ENCODE measurements around the gene LIPI. TPM values are rescaled to one million over a fixed set of nuclear protein-coding genes. Genes with fewer than 3 reads are reported as not detected.

The LIPI gene
- polyA plus RNA-seq, 1 of the 3 experiments (the other 2 are of a cell fraction), result not detected

DNA sequence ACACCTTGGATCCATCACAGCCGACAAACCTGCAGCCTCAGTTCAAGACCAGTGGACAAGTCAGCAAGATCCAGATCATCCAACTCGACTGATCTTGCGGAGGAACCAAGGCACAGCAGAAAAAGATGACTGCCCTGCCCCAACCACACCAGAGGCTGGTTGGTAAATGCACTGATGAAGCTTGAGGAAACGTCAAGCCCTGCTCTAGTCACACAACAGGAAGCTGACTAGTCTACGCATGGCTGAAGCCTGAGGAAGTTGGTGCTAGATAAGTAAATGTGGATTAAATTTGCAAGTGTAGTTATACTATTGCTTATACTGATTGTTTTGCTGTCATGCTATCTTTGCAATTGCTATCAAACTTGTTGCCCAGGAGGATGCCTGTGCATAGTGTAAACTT is 89.0 kb downstream of the LIPI start:
- H3K9ac ChIP-seq, result no peak overlapping the region
- H3K4me2 ChIP-seq, result no peak overlapping the region
- CTCF ChIA-PET, result interaction anchor here (1.4 kb wide), 1 partner anchor 10 kb away, joined by 4 read pairs; no protein-coding TSS in a partner anchor
- H3K4me3 ChIP-seq (ENCODE audit: low read depth in 2 of 2, low read length in 1 of 2), result no peak overlapping the region
- no peaks in the 10 kb centered on the region for H3K9me2 ChIP-seq
- no peaks in the 10 kb centered on the region for H3K79me2 ChIP-seq (ENCODE audit: insufficient read depth)
- no peaks in the 10 kb centered on the region for H4K20me1 ChIP-seq (ENCODE audit: insufficient read depth)
- H3K4me1 ChIP-seq (ENCODE audit: control insufficient read depth in 1 of 2, insufficient read depth in 2 of 2, low read depth in 1 of 2, low read length in 1 of 2), result no peaks in the 10 kb centered on the region
- H3K36me3 ChIP-seq (replicated peaks in 1 of 2; ENCODE audit: control insufficient read depth in 1 of 2, insufficient read depth in 2 of 2, low read length in 1 of 2), result no peaks in the 10 kb centered on the region
- TF ChIP-seq, protein P1, sequence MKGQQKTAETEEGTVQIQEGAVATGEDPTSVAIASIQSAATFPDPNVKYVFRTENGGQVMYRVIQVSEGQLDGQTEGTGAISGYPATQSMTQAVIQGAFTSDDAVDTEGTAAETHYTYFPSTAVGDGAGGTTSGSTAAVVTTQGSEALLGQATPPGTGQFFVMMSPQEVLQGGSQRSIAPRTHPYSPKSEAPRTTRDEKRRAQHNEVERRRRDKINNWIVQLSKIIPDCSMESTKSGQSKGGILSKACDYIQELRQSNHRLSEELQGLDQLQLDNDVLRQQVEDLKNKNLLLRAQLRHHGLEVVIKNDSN (IDR thresholded peaks at IDR 0.05; ENCODE audit: borderline replicate concordance, low read depth), result no peak
- TF ChIP-seq FOSL2 (IDR thresholded peaks at IDR 0.05; ENCODE audit: borderline replicate concordance, low read depth) (no peak), MXI1 (IDR thresholded peaks at IDR 0.05; ENCODE audit: low read depth, low read length) (no peak), MEF2A (IDR thresholded peaks at IDR 0.05; ENCODE audit: borderline replicate concordance, low read depth) (no peak), POLR2AphosphoS5 (IDR thresholded peaks at IDR 0.05; ENCODE audit: low read depth, low read length) (no peak), EZH2phosphoT487 (IDR thresholded peaks at IDR 0.05; ENCODE audit: borderline replicate concordance, low read depth) (no peak), YY1 (IDR thresholded peaks at IDR 0.05; ENCODE audit: low read depth) (no peak), FOXJ3 (CRISPR knock-in tag; IDR thresholded peaks at IDR 0.05) (no peak), RFX5 (IDR thresholded peaks at IDR 0.05; ENCODE audit: low read length) (no peak), EP300 (IDR thresholded peaks at IDR 0.05; ENCODE audit: borderline replicate concordance in 1 of 2, low read depth in 1 of 2, low read length in 1 of 2) (no peak)
- TF ChIP-seq, protein P2, sequence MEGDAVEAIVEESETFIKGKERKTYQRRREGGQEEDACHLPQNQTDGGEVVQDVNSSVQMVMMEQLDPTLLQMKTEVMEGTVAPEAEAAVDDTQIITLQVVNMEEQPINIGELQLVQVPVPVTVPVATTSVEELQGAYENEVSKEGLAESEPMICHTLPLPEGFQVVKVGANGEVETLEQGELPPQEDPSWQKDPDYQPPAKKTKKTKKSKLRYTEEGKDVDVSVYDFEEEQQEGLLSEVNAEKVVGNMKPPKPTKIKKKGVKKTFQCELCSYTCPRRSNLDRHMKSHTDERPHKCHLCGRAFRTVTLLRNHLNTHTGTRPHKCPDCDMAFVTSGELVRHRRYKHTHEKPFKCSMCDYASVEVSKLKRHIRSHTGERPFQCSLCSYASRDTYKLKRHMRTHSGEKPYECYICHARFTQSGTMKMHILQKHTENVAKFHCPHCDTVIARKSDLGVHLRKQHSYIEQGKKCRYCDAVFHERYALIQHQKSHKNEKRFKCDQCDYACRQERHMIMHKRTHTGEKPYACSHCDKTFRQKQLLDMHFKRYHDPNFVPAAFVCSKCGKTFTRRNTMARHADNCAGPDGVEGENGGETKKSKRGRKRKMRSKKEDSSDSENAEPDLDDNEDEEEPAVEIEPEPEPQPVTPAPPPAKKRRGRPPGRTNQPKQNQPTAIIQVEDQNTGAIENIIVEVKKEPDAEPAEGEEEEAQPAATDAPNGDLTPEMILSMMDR (IDR thresholded peaks at IDR 0.05), result no peak
- TF ChIP-seq, protein P3, sequence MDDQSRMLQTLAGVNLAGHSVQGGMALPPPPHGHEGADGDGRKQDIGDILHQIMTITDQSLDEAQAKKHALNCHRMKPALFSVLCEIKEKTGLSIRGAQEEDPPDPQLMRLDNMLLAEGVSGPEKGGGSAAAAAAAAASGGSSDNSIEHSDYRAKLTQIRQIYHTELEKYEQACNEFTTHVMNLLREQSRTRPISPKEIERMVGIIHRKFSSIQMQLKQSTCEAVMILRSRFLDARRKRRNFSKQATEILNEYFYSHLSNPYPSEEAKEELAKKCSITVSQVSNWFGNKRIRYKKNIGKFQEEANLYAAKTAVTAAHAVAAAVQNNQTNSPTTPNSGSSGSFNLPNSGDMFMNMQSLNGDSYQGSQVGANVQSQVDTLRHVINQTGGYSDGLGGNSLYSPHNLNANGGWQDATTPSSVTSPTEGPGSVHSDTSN (IDR thresholded peaks at IDR 0.05), result no peak
- H3F3A ChIP-seq (replicated peaks; ENCODE audit: insufficient read depth), result no peaks in the 10 kb centered on the region
- 65% methylated on average over 5 of the region's 5 CpGs for WGBS (ENCODE audit: low lambda C conversion rate)
- H3K27me3 ChIP-seq (ENCODE audit: insufficient read depth), result no peaks in the 10 kb centered on the region
- H2AFZ ChIP-seq (ENCODE audit: low read depth), result no peak overlapping the region
- POLR2A ChIA-PET, result no interaction called here
- H3K9me3 ChIP-seq, result no peaks in the 10 kb centered on the region
- H3K27ac ChIP-seq (ENCODE audit: low read depth in 2 of 2, low read length in 1 of 2), result no peak overlapping the region
- DNase-seq, result no peak

DNA sequence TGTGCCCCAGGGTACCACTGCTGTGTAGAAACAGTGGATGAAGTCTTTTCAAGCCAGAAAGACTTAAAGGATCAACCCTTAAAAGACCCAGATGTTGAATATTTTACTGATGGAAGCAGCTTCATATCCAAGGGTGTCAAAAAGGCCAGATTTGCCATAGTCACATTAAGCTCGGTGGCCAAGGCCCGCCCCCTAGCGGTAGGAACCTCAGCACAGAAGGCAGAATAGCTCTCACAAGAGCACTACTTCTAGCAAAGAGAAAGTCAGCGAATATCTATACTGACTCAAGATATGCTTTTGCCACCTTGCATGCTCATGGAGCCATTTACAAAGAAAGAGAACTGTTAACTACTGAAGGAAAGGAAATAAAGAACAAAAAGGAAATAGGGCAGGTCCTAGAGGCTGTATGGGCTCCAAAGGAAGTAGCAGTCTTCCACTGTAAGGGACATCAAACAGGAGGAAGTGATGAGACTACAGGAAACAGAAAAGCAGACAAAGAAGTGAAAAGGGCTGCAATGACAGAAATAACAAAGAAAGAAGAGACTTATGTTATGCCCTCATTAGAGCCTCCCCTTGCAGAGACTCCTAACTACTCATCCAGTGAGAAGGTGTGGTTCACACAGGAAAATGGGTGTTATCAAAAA is 90.5 kb downstream of the LIPI start:
- Histone ChIP-seq H2AFZ (ENCODE audit: low read depth) (no peak overlapping the region), H3K9me3 (no peaks in the 10 kb centered on the region), H3K27me3 (ENCODE audit: insufficient read depth) (no peaks in the 10 kb centered on the region; the same call in 1 of the 2 replicates), H3K4me1 (ENCODE audit: control insufficient read depth in 1 of 2, insufficient read depth in 2 of 2, low read depth in 1 of 2, low read length in 1 of 2) (no peaks in the 10 kb centered on the region), H3F3A (replicated peaks; ENCODE audit: insufficient read depth) (no peaks in the 10 kb centered on the region), H3K4me2 (no peak overlapping the region), H3K4me3 (ENCODE audit: low read depth in 2 of 2, low read length in 1 of 2) (peak overlapping the region in 1 of 2 experiments; percentile 53; a peak in 1 of 4 replicates), H3K36me3 (replicated peaks in 1 of 2; ENCODE audit: control insufficient read depth in 1 of 2, insufficient read depth in 2 of 2, low read length in 1 of 2) (no peaks in the 10 kb centered on the region), H3K79me2 (ENCODE audit: insufficient read depth) (no peaks in the 10 kb centered on the region), H4K20me1 (ENCODE audit: insufficient read depth) (no peaks in the 10 kb centered on the region), H3K9me2 (no peaks in the 10 kb centered on the region), H3K9ac (no peak overlapping the region), H3K27ac (ENCODE audit: low read depth in 2 of 2, low read length in 1 of 2) (no peak overlapping the region)
- DNase-seq, result peak; percentile 25
- TF ChIP-seq MXI1 (IDR thresholded peaks at IDR 0.05; ENCODE audit: low read depth, low read length), result no peak
- TF ChIP-seq RAD21 (IDR thresholded peaks at IDR 0.05; ENCODE audit: low read length), result peak; percentile 72
- TF ChIP-seq, protein P4, sequence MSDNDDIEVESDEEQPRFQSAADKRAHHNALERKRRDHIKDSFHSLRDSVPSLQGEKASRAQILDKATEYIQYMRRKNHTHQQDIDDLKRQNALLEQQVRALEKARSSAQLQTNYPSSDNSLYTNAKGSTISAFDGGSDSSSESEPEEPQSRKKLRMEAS (IDR thresholded peaks at IDR 0.05; ENCODE audit: low read depth), result no peak
- TF ChIP-seq, protein P2 (IDR thresholded peaks at IDR 0.05), result peak; percentile 73
- TF ChIP-seq NFIC (IDR thresholded peaks at IDR 0.05; ENCODE audit: borderline replicate concordance), result no peak
- no peak for TF ChIP-seq GATA2 (CRISPR knock-in tag; IDR thresholded peaks at IDR 0.05)
- TF ChIP-seq SMC3 (IDR thresholded peaks at IDR 0.05; ENCODE audit: low read depth, low read length), result peak; percentile 62
- POLR2A ChIA-PET, result no interaction called here
- 19% methylated on average over 4 of the region's 4 CpGs for WGBS (ENCODE audit: low lambda C conversion rate)
- CTCF ChIA-PET, result interaction anchor here (0.9 to 2.4 kb wide), 11 partner anchors 8 to 303 kb away, joined by 3 to 11 read pairs (median 4); no protein-coding TSS in a partner anchor

Measured in SK-N-SH (cell line).